ENCODE measurements around the gene FES. TPM values are rescaled to one million over a fixed set of nuclear protein-coding genes. Genes with fewer than 3 reads are reported as not detected.

The FES gene
- polyA plus RNA-seq, 1 donor from 2014 or later: not detected

DNA sequence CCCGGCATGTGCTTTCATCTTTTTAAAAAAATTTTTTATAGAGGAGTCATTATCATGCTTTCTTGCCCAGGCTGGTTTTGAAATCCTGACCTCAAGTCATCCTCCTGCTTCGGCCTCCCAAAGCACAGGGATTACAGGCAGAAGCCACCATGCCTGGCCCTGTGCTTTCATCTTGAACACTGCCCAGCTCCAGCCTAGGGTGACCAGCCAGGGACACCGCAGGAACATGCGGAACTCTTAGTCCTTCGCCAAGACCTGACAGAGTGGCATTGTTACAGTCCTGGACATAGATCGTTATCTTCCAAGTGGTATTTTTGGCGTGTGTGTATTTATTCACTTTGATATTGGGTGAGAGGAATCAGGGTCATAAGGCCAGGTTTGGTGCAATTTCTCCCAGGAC lies 23.9 kb upstream of the FES start:
- no peaks in the 10 kb centered on the region for H3K27me3 ChIP-seq (ENCODE audit: insufficient read depth, low read depth, low read length)
- no peaks in the 10 kb centered on the region for H3K9me3 ChIP-seq (ENCODE audit: low read length)
- H3K27ac ChIP-seq (ENCODE audit: low read length): no peak overlapping the region
- H3K9me2 ChIP-seq (ENCODE audit: insufficient read depth, low read length): no peaks in the 10 kb centered on the region
- no peaks in the 10 kb centered on the region for H3K36me3 ChIP-seq (ENCODE audit: insufficient read depth, low read length)
- H3K79me2 ChIP-seq (replicated peaks; ENCODE audit: insufficient read depth, low read length): no peaks in the 10 kb centered on the region
- no peak overlapping the region for H3K9ac ChIP-seq (ENCODE audit: low read length)
- no peak overlapping the region for H2AFZ ChIP-seq (ENCODE audit: low read depth, low read length)
- H3K4me2 ChIP-seq (ENCODE audit: low read length): no peak overlapping the region
- H3F3A ChIP-seq (ENCODE audit: insufficient read depth, low read length, poor library complexity, severe bottlenecking): no peaks in the 10 kb centered on the region
- H4K20me1 ChIP-seq (ENCODE audit: insufficient read depth): no peaks in the 10 kb centered on the region
- TF ChIP-seq EP300 (conservative IDR thresholded peaks at IDR 0.05; ENCODE audit: poor library complexity, severe bottlenecking) (no peak), POLR2AphosphoS5 (IDR thresholded peaks at IDR 0.05) (no peak), TAF1 (IDR thresholded peaks at IDR 0.05; ENCODE audit: low read depth) (no peak), MXI1 (conservative IDR thresholded peaks at IDR 0.05; ENCODE audit: poor library complexity, severe bottlenecking) (no peak), SMC3 (conservative IDR thresholded peaks at IDR 0.05; ENCODE audit: poor library complexity) (no peak)
- no peak overlapping the region for H3K4me3 ChIP-seq (ENCODE audit: low read length)

- no peaks in the 10 kb centered on the region for H3K9me2 ChIP-seq (ENCODE audit: insufficient read depth, low read length)
- H3K79me2 ChIP-seq (replicated peaks; ENCODE audit: insufficient read depth, low read length): no peaks in the 10 kb centered on the region
- no peak overlapping the region for H3K27ac ChIP-seq (ENCODE audit: low read length)
- H2AFZ ChIP-seq (ENCODE audit: low read depth, low read length): no peak overlapping the region
- no peaks in the 10 kb centered on the region for H4K20me1 ChIP-seq (ENCODE audit: insufficient read depth)
- no peak overlapping the region for H3K9ac ChIP-seq (ENCODE audit: low read length)
- H3F3A ChIP-seq (ENCODE audit: insufficient read depth, low read length, poor library complexity, severe bottlenecking): no peaks in the 10 kb centered on the region
- TF ChIP-seq CTCF (IDR thresholded peaks at IDR 0.05; ENCODE audit: poor library complexity, severe bottlenecking) (no peak), TAF1 (IDR thresholded peaks at IDR 0.05; ENCODE audit: low read depth) (no peak), REST (IDR thresholded peaks at IDR 0.05; ENCODE audit: borderline replicate concordance) (no peak), RAD21 (conservative IDR thresholded peaks at IDR 0.05) (no peak), SMC3 (conservative IDR thresholded peaks at IDR 0.05; ENCODE audit: poor library complexity) (no peak), MXI1 (conservative IDR thresholded peaks at IDR 0.05; ENCODE audit: poor library complexity, severe bottlenecking) (no peak), POLR2AphosphoS5 (IDR thresholded peaks at IDR 0.05) (no peak), EZH2 (IDR thresholded peaks at IDR 0.05; ENCODE audit: borderline replicate concordance, insufficient read depth, low read length, poor library complexity, severe bottlenecking) (no peak), EP300 (conservative IDR thresholded peaks at IDR 0.05; ENCODE audit: poor library complexity, severe bottlenecking) (no peak)
- no peaks in the 10 kb centered on the region for H3K27me3 ChIP-seq (ENCODE audit: insufficient read depth, low read depth, low read length)
- no peaks in the 10 kb centered on the region for H3K9me3 ChIP-seq (ENCODE audit: low read length)
- no peak overlapping the region for H3K4me3 ChIP-seq (ENCODE audit: low read length)
- no peaks in the 10 kb centered on the region for H3K36me3 ChIP-seq (ENCODE audit: insufficient read depth, low read length)
- no peak overlapping the region for H3K4me2 ChIP-seq (ENCODE audit: low read length)
Observed at GRCh38 chr15:90860942-90861675, 23.2 kb upstream of the FES start.
